HL-60 (cell line): ENCODE results near the gene TNRC18.
A peak's percentile ranks its signal among the peaks of the same experiment; 100 is the strongest.

Experiments
- DNase-seq, 2 experiments: peaks; one replicate each; pipeline ENCODE4 v3.0.0-alpha.2; 2010 to 2020; ENCODE audit warnings: low read depth in 1 of 2, low spot score in 1 of 2
- H3K27ac ChIP-seq: fragments of 250-450 bp; sonication (Bioruptor Pico); replicated peaks from 2 replicates; pipeline ENCODE4 v1.5.1; 2020; ENCODE audit warnings: mild to moderate bottlenecking, moderate library complexity
- H3K27me3 ChIP-seq: fragments of 250-450 bp; sonication (Bioruptor Pico); 2 replicates; pipeline ENCODE4 v1.5.1; 2021; ENCODE audit warnings: mild to moderate bottlenecking, moderate library complexity; ENCODE audit not compliant: insufficient read depth, poor library complexity, severe bottlenecking
- H3K4me3 ChIP-seq: replicated peaks from 2 replicates; pipeline ENCODE4 v1.5.1; 2011; ENCODE audit warnings: mild to moderate bottlenecking, control low read depth, low read length; ENCODE audit not compliant: insufficient read depth
- GABPA ChIP-seq: IDR thresholded peaks from 2 replicates; pipeline ENCODE4 v1.6.1; 2012; ENCODE audit warnings: low read depth
- POLR2AphosphoS5 ChIP-seq: IDR thresholded peaks from 2 replicates; pipeline ENCODE4 v1.6.1; 2012; ENCODE audit warnings: low read depth
- REST ChIP-seq: IDR thresholded peaks from 2 replicates; pipeline ENCODE4 v1.6.1; 2012; ENCODE audit warnings: low read depth; ENCODE audit not compliant: insufficient replicate concordance
- SPI1 ChIP-seq: IDR thresholded peaks from 2 replicates; pipeline ENCODE4 v1.6.1; 2012; ENCODE audit warnings: low read depth, mild to moderate bottlenecking, borderline replicate concordance
- TF ChIP-seq, protein P1 (sequence below): IDR thresholded peaks from one replicate; pipeline ENCODE4 v1.5.1; 2011; ENCODE audit warnings: low read length, control low read depth, inconsistent platforms; ENCODE audit not compliant: insufficient read depth

TNRC18 gene

GRCh38 chr7:5436003-5436678, 12.5 kb upstream of the TNRC18 start:
- TF ChIP-seq REST, result no peak
- H3K4me3 ChIP-seq, result no peak overlapping the region
- H3K27me3 ChIP-seq, result no peaks in the 10 kb centered on the region
- no peak for DNase-seq
- no peak overlapping the region for H3K27ac ChIP-seq

GRCh38 chr7:5435291-5436002, 11.8 kb upstream of the TNRC18 start:
- TF ChIP-seq POLR2AphosphoS5 (0 out of 2 replicates have a peak, but pooled peaks have one; percentile 9), SPI1 (no peak)
- TF ChIP-seq, protein P1, sequence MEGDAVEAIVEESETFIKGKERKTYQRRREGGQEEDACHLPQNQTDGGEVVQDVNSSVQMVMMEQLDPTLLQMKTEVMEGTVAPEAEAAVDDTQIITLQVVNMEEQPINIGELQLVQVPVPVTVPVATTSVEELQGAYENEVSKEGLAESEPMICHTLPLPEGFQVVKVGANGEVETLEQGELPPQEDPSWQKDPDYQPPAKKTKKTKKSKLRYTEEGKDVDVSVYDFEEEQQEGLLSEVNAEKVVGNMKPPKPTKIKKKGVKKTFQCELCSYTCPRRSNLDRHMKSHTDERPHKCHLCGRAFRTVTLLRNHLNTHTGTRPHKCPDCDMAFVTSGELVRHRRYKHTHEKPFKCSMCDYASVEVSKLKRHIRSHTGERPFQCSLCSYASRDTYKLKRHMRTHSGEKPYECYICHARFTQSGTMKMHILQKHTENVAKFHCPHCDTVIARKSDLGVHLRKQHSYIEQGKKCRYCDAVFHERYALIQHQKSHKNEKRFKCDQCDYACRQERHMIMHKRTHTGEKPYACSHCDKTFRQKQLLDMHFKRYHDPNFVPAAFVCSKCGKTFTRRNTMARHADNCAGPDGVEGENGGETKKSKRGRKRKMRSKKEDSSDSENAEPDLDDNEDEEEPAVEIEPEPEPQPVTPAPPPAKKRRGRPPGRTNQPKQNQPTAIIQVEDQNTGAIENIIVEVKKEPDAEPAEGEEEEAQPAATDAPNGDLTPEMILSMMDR, result no peak
- H3K4me3 ChIP-seq, result no peak overlapping the region
- no peak for DNase-seq
- no peak overlapping the region for H3K27ac ChIP-seq
- H3K27me3 ChIP-seq, result no peaks in the 10 kb centered on the region

DNA sequence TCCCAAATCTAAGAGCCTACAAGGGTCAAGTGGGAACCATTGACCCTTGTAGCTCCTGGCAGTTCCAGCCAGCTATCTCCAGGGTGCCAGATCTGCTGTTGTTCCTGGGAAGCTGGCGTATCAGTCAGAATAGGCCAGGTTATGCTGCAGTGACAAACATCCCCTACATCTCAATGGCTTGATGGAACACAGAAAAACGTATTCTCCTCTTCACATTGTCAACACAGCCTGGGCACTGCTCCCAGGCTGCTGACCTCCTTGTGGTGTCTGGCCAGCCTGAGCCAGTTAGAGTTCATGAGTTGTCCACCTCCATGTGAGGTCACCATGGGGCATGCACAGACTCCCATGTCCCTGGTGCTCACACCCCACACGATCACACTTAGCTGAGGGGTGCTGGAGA, 9.5 kb upstream of the TNRC18 start:
- Histone ChIP-seq H3K27me3 (no peaks in the 10 kb centered on the region), H3K27ac (no peak overlapping the region), H3K4me3 (no peak overlapping the region)
- TF ChIP-seq SPI1 (no peak), POLR2AphosphoS5 (peak; percentile 26; the same call in 1 of the 2 replicates)
- no peak for DNase-seq

GRCh38 chr7:5432691-5433090, 9.1 kb upstream of the TNRC18 start:
- TF ChIP-seq POLR2AphosphoS5 (no peak), SPI1 (no peak), GABPA (no peak), REST (no peak)
- TF ChIP-seq, protein P1, result no peak
- Histone ChIP-seq H3K27me3 (no peaks in the 10 kb centered on the region), H3K4me3 (no peak overlapping the region)

More at GRCh38 chr7:5432691-5433090, 9.1 kb upstream of the TNRC18 start:
- no peak overlapping the region for H3K27ac ChIP-seq
- no peak for DNase-seq
